Liver (tissue), 3 donors: Measurements from ENCODE around the gene MTFR1L.

ENCODE experiments used
- EGR1 ChIP-seq, 2 donors: IDR thresholded peaks; 2 replicates each; pipeline ENCODE4 v1.6.1; 2016 to 2018; ENCODE audit warnings: antibody characterized with exemption in 2 of 2, low read depth in 2 of 2
- FOXA1 ChIP-seq: IDR thresholded peaks from 2 replicates; pipeline ENCODE4 v1.6.1; 2016; ENCODE audit warnings: antibody characterized with exemption
- GABPA ChIP-seq, 2 donors: IDR thresholded peaks in 1 of 2; conservative IDR thresholded peaks in 1 of 2; 2 replicates each; pipeline ENCODE4 v1.6.1; 2016; ENCODE audit warnings: antibody characterized with exemption in 2 of 2, mild to moderate bottlenecking in 1 of 2, moderate library complexity in 1 of 2
- HNF4G ChIP-seq: IDR thresholded peaks from 2 replicates; pipeline ENCODE4 v1.6.1; 2016; ENCODE audit warnings: antibody characterized with exemption
- JUND ChIP-seq, 2 donors: IDR thresholded peaks; 2 replicates each; pipeline ENCODE4 v1.6.1; 2016; ENCODE audit warnings: antibody characterized with exemption in 2 of 2
- RAD21 ChIP-seq, 2 donors: IDR thresholded peaks; 2 replicates each; pipeline ENCODE4 v1.6.1; 2016; ENCODE audit warnings: antibody characterized with exemption in 2 of 2, mild to moderate bottlenecking in 2 of 2
- RXRA ChIP-seq, 2 donors: IDR thresholded peaks; 2 replicates each; pipeline ENCODE4 v1.6.1; 2017 to 2018; ENCODE audit warnings: antibody characterized with exemption in 2 of 2, mild to moderate bottlenecking in 1 of 2
- SP1 ChIP-seq: IDR thresholded peaks from 2 replicates; pipeline ENCODE4 v1.6.1; 2018; ENCODE audit warnings: antibody characterized with exemption, mild to moderate bottlenecking
- TAF1 ChIP-seq: conservative IDR thresholded peaks from 2 replicates; pipeline ENCODE4 v1.6.1; 2016; ENCODE audit warnings: antibody characterized with exemption, mild to moderate bottlenecking
- YY1 ChIP-seq: IDR thresholded peaks from 2 replicates; pipeline ENCODE4 v1.6.1; 2016; ENCODE audit warnings: antibody characterized with exemption, mild to moderate bottlenecking
- TF ChIP-seq, protein P1 (sequence below): fragments of 150-350 bp; IDR thresholded peaks from 2 replicates; pipeline ENCODE4 v1.5.1; 2017; ENCODE audit warnings: improper control_type of control experiment, low read depth, low read length; ENCODE audit not compliant: missing input control
- TF ChIP-seq, protein P2 (sequence below): IDR thresholded peaks from 2 replicates; pipeline ENCODE4 v1.6.1; 2016; ENCODE audit warnings: antibody characterized with exemption
- TF ChIP-seq, protein P3 (sequence below): IDR thresholded peaks from 2 replicates; pipeline ENCODE4 v1.6.1; 2016; ENCODE audit warnings: antibody characterized with exemption
- TF ChIP-seq, protein P4 (sequence below): IDR thresholded peaks from 2 replicates; pipeline ENCODE4 v1.6.1; 2016; ENCODE audit warnings: antibody characterized with exemption, mild to moderate bottlenecking
- donor health status: healthy.
- donor health status: healthy.

DNA sequence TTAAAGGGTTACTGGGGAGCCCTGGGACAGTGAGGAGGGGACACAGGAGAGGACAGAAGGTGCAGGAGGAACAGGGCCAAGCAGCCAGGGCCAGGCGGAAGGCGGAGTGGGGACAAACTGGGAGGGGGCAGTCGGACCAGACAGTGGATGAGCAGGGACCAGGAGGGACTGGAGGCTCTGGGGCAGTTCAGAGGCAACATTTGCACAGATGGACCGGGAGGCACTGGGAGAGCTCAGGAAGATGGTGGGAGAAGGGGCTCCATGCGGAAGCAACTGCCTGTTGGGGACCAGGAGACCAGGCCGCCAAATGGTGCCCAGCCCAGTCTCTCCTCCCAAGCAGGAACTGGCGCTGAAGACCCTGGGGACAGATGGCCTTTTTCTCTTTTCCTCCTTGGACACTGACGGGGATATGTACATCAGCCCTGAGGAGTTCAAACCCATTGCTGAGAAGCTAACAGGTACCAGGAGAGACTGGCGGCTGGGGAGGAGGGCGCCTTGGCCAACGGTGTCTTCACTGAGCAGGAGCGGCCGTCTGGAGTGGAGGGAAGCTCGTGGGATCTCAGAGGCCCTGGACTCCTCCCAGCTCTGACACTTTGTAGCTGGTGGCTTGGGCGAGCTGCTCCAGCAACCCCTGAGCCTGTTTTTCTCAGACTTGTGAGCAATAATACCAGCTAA lies 18.9 kb upstream of the MTFR1L start:
- TF ChIP-seq, protein P1, sequence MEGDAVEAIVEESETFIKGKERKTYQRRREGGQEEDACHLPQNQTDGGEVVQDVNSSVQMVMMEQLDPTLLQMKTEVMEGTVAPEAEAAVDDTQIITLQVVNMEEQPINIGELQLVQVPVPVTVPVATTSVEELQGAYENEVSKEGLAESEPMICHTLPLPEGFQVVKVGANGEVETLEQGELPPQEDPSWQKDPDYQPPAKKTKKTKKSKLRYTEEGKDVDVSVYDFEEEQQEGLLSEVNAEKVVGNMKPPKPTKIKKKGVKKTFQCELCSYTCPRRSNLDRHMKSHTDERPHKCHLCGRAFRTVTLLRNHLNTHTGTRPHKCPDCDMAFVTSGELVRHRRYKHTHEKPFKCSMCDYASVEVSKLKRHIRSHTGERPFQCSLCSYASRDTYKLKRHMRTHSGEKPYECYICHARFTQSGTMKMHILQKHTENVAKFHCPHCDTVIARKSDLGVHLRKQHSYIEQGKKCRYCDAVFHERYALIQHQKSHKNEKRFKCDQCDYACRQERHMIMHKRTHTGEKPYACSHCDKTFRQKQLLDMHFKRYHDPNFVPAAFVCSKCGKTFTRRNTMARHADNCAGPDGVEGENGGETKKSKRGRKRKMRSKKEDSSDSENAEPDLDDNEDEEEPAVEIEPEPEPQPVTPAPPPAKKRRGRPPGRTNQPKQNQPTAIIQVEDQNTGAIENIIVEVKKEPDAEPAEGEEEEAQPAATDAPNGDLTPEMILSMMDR, result no peak
- TF ChIP-seq, protein P2, sequence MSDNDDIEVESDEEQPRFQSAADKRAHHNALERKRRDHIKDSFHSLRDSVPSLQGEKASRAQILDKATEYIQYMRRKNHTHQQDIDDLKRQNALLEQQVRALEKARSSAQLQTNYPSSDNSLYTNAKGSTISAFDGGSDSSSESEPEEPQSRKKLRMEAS, result no peak
- TF ChIP-seq GABPA (IDR thresholded peaks at IDR 0.05 in 1 of 2, conservative IDR thresholded peaks at IDR 0.05 in 1 of 2) (no peak), YY1 (no peak), JUND (IDR thresholded peaks at IDR 0.05) (no peak), TAF1 (no peak), FOXA1 (no peak), HNF4G (no peak), RAD21 (IDR thresholded peaks at IDR 0.05) (no peak), EGR1 (IDR thresholded peaks at IDR 0.05; ENCODE audit: low read depth in 2 of 2) (no peak), RXRA (IDR thresholded peaks at IDR 0.05) (no peak), SP1 (no peak)
- TF ChIP-seq, protein P3, sequence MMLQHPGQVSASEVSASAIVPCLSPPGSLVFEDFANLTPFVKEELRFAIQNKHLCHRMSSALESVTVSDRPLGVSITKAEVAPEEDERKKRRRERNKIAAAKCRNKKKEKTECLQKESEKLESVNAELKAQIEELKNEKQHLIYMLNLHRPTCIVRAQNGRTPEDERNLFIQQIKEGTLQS, result no peak
- TF ChIP-seq, protein P4, sequence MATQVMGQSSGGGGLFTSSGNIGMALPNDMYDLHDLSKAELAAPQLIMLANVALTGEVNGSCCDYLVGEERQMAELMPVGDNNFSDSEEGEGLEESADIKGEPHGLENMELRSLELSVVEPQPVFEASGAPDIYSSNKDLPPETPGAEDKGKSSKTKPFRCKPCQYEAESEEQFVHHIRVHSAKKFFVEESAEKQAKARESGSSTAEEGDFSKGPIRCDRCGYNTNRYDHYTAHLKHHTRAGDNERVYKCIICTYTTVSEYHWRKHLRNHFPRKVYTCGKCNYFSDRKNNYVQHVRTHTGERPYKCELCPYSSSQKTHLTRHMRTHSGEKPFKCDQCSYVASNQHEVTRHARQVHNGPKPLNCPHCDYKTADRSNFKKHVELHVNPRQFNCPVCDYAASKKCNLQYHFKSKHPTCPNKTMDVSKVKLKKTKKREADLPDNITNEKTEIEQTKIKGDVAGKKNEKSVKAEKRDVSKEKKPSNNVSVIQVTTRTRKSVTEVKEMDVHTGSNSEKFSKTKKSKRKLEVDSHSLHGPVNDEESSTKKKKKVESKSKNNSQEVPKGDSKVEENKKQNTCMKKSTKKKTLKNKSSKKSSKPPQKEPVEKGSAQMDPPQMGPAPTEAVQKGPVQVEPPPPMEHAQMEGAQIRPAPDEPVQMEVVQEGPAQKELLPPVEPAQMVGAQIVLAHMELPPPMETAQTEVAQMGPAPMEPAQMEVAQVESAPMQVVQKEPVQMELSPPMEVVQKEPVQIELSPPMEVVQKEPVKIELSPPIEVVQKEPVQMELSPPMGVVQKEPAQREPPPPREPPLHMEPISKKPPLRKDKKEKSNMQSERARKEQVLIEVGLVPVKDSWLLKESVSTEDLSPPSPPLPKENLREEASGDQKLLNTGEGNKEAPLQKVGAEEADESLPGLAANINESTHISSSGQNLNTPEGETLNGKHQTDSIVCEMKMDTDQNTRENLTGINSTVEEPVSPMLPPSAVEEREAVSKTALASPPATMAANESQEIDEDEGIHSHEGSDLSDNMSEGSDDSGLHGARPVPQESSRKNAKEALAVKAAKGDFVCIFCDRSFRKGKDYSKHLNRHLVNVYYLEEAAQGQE, result no peak
